Spleen (tissue), 11 donors: ENCODE measurements around the gene RPL19. TPM values are rescaled to one million over a fixed set of nuclear protein-coding genes. Genes with fewer than 3 reads are reported as not detected.

Source experiments
- DNase-seq: peaks from one replicate; pipeline ENCODE4 v3.0.0-alpha.2; 2020
- H3K27ac ChIP-seq, 8 donors: fragments of 200-600 bp; sonication (generic) in 7 of 8; 1 replicate in 4 of 8; 2 replicates in 4 of 8; pipeline versions ENCODE4 v1.5.0 to v1.8.0; 2016 to 2021; ENCODE audit warnings: inconsistent platforms in 4 of 8, mild to moderate bottlenecking in 4 of 8, moderate library complexity in 1 of 8
- H3K27me3 ChIP-seq, 7 donors: fragments of 200-600 bp; sonication (generic) in 6 of 7; replicated peaks in 1 of 7; 1 replicate in 4 of 7; 2 replicates in 3 of 7; pipeline versions ENCODE4 v1.5.0 to v1.8.0; 2016 to 2021; ENCODE audit warnings: inconsistent platforms in 3 of 7, mild to moderate bottlenecking in 1 of 7
- H3K36me3 ChIP-seq, 6 donors: fragments of 200-600 bp; sonication (generic) in 5 of 6; 1 replicate in 4 of 6; 2 replicates in 2 of 6; pipeline versions ENCODE4 v1.5.0 to v1.8.0; 2016 to 2021; ENCODE audit warnings: inconsistent platforms in 2 of 6
- H3K4me1 ChIP-seq, 6 donors: fragments of 200-600 bp; sonication (generic) in 5 of 6; 1 replicate in 3 of 6; 2 replicates in 3 of 6; pipeline versions ENCODE4 v1.5.0 to v1.8.0; 2016 to 2021; ENCODE audit warnings: inconsistent platforms in 3 of 6
- H3K4me3 ChIP-seq, 8 donors: fragments of 200-600 bp; sonication (generic) in 7 of 8; 1 replicate in 4 of 8; 2 replicates in 4 of 8; pipeline versions ENCODE4 v1.5.0 to v1.8.0; 2016 to 2021; ENCODE audit warnings: inconsistent platforms in 4 of 8, mild to moderate bottlenecking in 4 of 8, moderate library complexity in 2 of 8
- H3K9me3 ChIP-seq, 8 donors: fragments of 200-600 bp; sonication (generic) in 7 of 8; 1 replicate in 4 of 8; 2 replicates in 4 of 8; pipeline versions ENCODE4 v1.5.0 to v1.8.0; 2016 to 2021; ENCODE audit warnings: inconsistent platforms in 4 of 8
- POLR2A ChIP-seq, 3 donors: fragments of 450-650 bp; IDR thresholded peaks; one replicate each; pipeline ENCODE4 v1.5.1; 2017; ENCODE audit warnings: antibody characterized with exemption in 3 of 3, mild to moderate bottlenecking in 1 of 3
- POLR2AphosphoS5 ChIP-seq, 3 donors: sonication (generic); formaldehyde crosslinking; IDR thresholded peaks; one replicate each; pipeline ENCODE4 v1.5.1; 2017; ENCODE audit warnings: antibody characterized with exemption in 3 of 3
- WGBS, 5 donors: extraction: QIAGEN DNeasy Blood & Tissue Kit in 3 of 5; methylation state at CpG; one replicate each; pipeline versions ENCODE4 v1.1.5 to v1.1.7; 2013 to 2018; 5-methylcytosine and 5-hydroxymethylcytosine counted together
- intact Hi-C: fragments of 100-400 bp; cut with DNase I; formaldehyde crosslinking; loops from one replicate; pipeline ENCODE4 v1.15.0; 2023; ENCODE audit warnings: low total_unique reads
- polyA plus RNA-seq, 3 donors: library from polyadenylated mRNA; stranded (reverse); fragments of 200-250 nt; gene quantifications; one replicate each; pipeline ENCODE4 v1.2.1, GENCODE V29; 2013
- total RNA-seq, 7 donors: library from RNA; depleted of rRNA in 3 of 7; stranded (reverse); fragments of >200 nt in 3 of 7; fragmentation: NEBNext Ultra II Directional in 4 of 7; extraction: Animal tissue kit (Norgen Biotek cat#: 25700) in 4 of 7; gene quantifications; one replicate each; pipeline versions ENCODE4 v1.1.0 to v1.2.1, GENCODE V29; 2016 to 2021
- TF ChIP-seq, protein P1 (sequence below), 11 experiments: fragments of 200-600 bp in 7 of 11; fragments of 450-650 bp in 4 of 11; sonication (generic) in 4 of 11; IDR thresholded peaks in 8 of 11; conservative IDR thresholded peaks in 3 of 11; 1 replicate in 7 of 11; 2 replicates in 4 of 11; pipeline versions ENCODE4 v1.4.0 to v1.8.0; 2016 to 2021; ENCODE audit warnings: antibody characterized with exemption in 11 of 11, inconsistent platforms in 4 of 11, mild to moderate bottlenecking in 1 of 11
- donor health status: healthy with polysubstance abuse.
- donor health status: DM: no; HTN: no; CAD: no; lungs with moderate emphysema.
- donor health status: DM: no; HTN: no; CAD: no.
- donor health status: Bipolar disorder and iron deficiency.
- donor health status: healthy.
- donor health status: DM: no; HTN: no; CAD: no.
- donor health status: DM: yes; HTN: yes; CAD: no.

Gene RPL19
- total and polyA plus RNA-seq, 10 donors: 1,504 to 7,360 (median 3,641) TPM

DNA sequence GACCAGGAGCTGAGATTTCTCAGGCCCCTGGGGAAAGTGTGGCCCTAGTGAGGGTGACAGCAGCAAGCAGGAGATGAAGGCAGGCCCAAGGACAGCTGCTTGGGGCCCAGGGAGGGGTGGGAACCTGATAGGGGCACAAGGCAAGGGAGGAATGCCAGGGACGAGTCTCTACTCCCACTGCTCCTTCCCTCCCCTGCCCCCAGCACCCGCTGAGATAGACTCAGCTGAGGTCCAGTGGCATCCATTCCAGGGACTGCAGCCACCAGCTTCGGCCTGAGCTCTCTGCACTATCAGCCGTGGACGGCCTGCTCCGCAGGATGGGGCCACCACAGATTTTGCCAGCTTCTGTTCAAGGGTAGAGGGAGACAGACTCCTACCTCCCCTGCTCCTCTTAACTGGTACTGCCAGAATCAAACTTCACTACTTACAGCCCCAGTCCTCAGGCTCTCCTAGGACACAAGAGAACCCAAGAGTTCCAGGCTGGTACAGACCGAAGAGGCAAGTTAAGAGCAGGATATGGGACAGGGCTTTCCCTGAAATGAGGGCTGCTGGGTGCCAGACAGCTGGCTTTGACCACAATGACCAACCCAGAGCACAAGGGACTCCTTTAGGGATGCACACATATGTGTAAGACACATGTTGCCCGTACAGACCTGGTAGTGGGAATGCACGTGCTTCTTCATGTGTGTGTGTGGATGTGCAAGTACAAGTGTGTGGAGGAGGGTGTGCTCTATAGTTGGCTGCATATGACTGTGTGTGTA lies 8.2 kb upstream of the RPL19 start:
- intact Hi-C loops: no loop called here
- Histone ChIP-seq H3K4me1 (peaks cover 0 to 34% (median 19%) of the 10 kb centered on the region in 6 donors), H3K27me3 (peaks cover 0 to 3% (median 0%) of the 10 kb centered on the region in 7 donors), H3K4me3 (no peak overlapping the region), H3K9me3 (no peaks in the 10 kb centered on the region), H3K27ac (no peak overlapping the region), H3K36me3 (peaks cover 0 to 66% (median 22%) of the 10 kb centered on the region in 6 donors)
- TF ChIP-seq POLR2AphosphoS5 (IDR thresholded peaks at IDR 0.05): no peak
- TF ChIP-seq, protein P1, sequence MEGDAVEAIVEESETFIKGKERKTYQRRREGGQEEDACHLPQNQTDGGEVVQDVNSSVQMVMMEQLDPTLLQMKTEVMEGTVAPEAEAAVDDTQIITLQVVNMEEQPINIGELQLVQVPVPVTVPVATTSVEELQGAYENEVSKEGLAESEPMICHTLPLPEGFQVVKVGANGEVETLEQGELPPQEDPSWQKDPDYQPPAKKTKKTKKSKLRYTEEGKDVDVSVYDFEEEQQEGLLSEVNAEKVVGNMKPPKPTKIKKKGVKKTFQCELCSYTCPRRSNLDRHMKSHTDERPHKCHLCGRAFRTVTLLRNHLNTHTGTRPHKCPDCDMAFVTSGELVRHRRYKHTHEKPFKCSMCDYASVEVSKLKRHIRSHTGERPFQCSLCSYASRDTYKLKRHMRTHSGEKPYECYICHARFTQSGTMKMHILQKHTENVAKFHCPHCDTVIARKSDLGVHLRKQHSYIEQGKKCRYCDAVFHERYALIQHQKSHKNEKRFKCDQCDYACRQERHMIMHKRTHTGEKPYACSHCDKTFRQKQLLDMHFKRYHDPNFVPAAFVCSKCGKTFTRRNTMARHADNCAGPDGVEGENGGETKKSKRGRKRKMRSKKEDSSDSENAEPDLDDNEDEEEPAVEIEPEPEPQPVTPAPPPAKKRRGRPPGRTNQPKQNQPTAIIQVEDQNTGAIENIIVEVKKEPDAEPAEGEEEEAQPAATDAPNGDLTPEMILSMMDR (IDR thresholded peaks at IDR 0.05 in 8 of 11, conservative IDR thresholded peaks at IDR 0.05 in 3 of 11): no peak
- TF ChIP-seq POLR2A (IDR thresholded peaks at IDR 0.05): no peak
- DNase-seq: no peak
- 88 to 98% (median 96%) methylated on average over 7 to 9 of the region's 9 CpGs for WGBS, 5 donors

DNA sequence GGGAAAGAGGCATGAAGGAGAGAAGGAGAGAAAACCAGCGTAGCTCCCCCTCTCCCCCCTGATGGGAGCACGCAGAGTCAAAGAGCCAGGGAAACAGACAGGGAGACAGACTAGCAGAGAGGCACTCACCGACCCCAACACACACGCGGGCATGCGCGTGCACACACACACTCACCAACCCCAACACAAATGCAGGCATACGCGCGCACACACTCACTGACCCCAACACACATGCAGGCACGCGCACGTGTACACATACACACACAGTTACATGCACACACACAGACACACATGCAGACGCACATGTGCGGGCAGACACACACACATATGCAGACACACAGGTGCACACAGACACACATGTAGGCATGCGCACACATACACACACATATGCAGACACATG lies 7.2 kb upstream of the RPL19 start:
- H3K9me3 ChIP-seq: no peaks in the 10 kb centered on the region
- peaks cover 0 to 12% (median 0%) of the 10 kb centered on the region in 7 donors for H3K27me3 ChIP-seq
- DNase-seq: no peak
- 94 to 98% (median 96%) methylated on average over 16 of the region's 16 CpGs for WGBS, 5 donors
- intact Hi-C loops: no loop called here
- H3K4me3 ChIP-seq: no peak overlapping the region
- peaks cover 0 to 56% (median 14%) of the 10 kb centered on the region in 6 donors for H3K36me3 ChIP-seq
- peaks cover 1 to 43% (median 26%) of the 10 kb centered on the region in 6 donors for H3K4me1 ChIP-seq
- TF ChIP-seq POLR2AphosphoS5 (IDR thresholded peaks at IDR 0.05): no peak
- TF ChIP-seq, protein P1 (IDR thresholded peaks at IDR 0.05 in 8 of 11, conservative IDR thresholded peaks at IDR 0.05 in 3 of 11): no peak
- no peak for TF ChIP-seq POLR2A (IDR thresholded peaks at IDR 0.05)
- H3K27ac ChIP-seq: no peak overlapping the region

DNA sequence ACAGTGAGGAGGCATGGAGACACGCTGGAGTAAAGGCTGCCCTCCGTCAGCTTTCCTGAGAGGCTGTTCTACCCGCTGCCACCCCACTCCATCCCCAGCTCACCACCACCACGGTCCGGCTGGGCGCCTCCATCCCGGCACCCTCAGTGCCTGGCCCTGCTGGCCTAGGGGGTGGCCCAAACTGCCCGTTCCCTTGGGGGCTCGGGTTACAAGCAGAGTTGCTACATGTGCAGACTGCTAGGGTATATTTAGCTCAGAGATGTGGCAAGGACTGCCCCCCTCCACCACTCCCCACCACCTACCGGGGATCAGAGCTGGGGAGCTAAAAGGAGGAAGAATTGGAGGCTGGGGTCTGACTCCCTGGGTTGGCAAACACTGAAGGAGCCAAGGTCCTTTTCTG lies 6.7 kb upstream of the RPL19 start:
- TF ChIP-seq POLR2A (IDR thresholded peaks at IDR 0.05): no peak
- Histone ChIP-seq H3K9me3 (no peaks in the 10 kb centered on the region), H3K4me1 (peaks cover 3 to 48% (median 31%) of the 10 kb centered on the region in 6 donors), H3K4me3 (no peak overlapping the region), H3K36me3 (peaks cover 0 to 52% (median 14%) of the 10 kb centered on the region in 6 donors), H3K27me3 (peaks cover 0 to 12% (median 0%) of the 10 kb centered on the region in 7 donors), H3K27ac (no peak overlapping the region)
- no peak for DNase-seq
- WGBS, 5 donors: 82 to 95% (median 86%) methylated on average over 9 to 10 of the region's 10 CpGs
- intact Hi-C loops: no loop called here

DNA sequence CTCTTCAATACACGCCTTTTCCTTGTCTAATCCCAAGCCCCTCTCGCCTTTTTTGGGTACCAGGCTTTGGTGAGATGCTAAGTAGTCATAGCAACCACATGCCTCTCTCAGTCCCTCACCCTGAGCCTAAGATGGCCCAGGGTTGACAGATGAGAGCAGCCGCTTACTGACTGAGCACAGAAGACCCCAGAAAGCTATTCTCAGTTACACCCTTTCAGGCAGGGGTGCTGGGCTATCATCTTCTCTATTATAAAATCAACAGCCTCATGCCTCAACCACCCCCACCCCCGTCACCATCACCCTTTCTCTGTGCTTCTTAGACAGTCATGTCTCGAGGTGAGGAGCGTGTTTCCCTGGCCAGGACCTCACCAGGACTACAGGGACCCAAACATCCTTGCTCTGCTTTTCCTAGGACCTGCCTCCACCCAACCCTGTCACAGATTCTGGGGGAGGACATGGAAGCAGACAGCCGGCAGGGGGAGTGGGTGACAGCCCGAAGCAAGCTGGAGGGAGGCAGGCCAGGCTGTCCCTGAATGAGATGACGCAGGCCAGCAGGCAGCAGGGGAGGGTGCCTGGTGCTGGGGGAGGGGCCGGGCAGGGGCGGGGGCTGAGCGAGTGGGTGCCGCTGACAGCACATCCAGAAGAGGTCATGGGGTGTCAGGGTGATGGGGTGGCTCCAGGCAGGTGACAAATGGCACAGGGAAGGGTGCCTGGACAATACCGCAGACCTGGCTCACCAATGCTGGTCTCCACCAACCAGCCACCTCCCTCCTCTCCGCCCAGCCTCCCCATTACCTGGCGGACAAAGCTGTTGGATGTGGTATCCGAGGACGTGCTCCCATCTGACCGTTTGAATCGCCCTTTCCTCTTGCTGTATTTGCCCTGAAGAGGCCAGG lies 5.7 kb upstream of the RPL19 start:
- intact Hi-C loops: no loop called here
- H3K27ac ChIP-seq: peak overlapping the region in 3 of 8 donors; percentile 96 to 98 (median 98)
- 78 to 89% (median 80%) methylated on average over 20 of the region's 20 CpGs for WGBS, 5 donors
- H3K36me3 ChIP-seq: peaks cover 0 to 42% (median 14%) of the 10 kb centered on the region in 6 donors
- no peak for DNase-seq
- H3K4me1 ChIP-seq: peaks cover 8 to 58% (median 41%) of the 10 kb centered on the region in 6 donors
- TF ChIP-seq, protein P1 (IDR thresholded peaks at IDR 0.05 in 8 of 11, conservative IDR thresholded peaks at IDR 0.05 in 3 of 11): peak in 7 of 11 experiments; percentile 8 to 40 (median 30)
- no peak for TF ChIP-seq POLR2AphosphoS5 (IDR thresholded peaks at IDR 0.05)
- no peaks in the 10 kb centered on the region for H3K9me3 ChIP-seq
- H3K4me3 ChIP-seq: no peak overlapping the region
- H3K27me3 ChIP-seq: peaks cover 0 to 12% (median 0%) of the 10 kb centered on the region in 7 donors
